Measurements from ENCODE around the gene ZBED6. TPM values are rescaled to one million over a fixed set of nuclear protein-coding genes. Genes with fewer than 3 reads are reported as not detected.

ZBED6 gene
- total and polyA plus RNA-seq, 2 experiments from 2014 or later, result 2.6 to 12.8 TPM

DNA sequence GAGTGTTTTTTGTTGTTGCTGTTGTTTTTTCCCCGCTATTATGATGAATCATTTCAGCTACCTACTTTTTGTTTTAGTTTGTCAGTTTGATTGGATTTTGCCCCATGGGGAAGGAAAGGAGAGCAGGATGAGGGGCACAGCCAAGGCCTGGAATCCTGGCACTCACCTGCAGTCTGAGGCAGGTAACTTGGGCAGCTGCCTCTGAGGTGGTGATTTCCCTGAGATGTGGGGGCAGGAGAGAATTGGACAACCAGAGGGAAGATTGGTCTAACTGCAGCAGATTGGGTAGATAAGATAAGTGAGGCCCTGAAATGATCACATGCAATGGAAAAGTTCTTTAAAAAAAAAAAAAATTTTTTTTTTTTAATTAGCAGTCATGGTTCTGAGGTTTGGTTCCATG, 31.9 kb upstream of the ZBED6 start:
- DNase-seq (ENCODE audit: low spot score), result no peak
- H3K4me2 ChIP-seq, result no peak overlapping the region
- no peaks in the 10 kb centered on the region for H4K20me1 ChIP-seq (ENCODE audit: insufficient read depth, poor library complexity, severe bottlenecking)
- no peaks in the 10 kb centered on the region for H3K9me2 ChIP-seq (replicated peaks; ENCODE audit: insufficient read depth)
- no peaks in the 10 kb centered on the region for H3K27me3 ChIP-seq
- no peaks in the 10 kb centered on the region for H3K36me3 ChIP-seq (replicated peaks; ENCODE audit: insufficient read depth, low read depth)
- WGBS (ENCODE audit: low lambda C conversion rate, missing lambda C conversion rate), result 95% methylated on average over 1 of the region's 1 CpG
- H3K9me3 ChIP-seq (ENCODE audit: low read depth), result no peaks in the 10 kb centered on the region
- TF ChIP-seq EZH2phosphoT487 (IDR thresholded peaks at IDR 0.05; ENCODE audit: low read depth, severe bottlenecking, unreplicated experiment), result no peak
- no peak for TF ChIP-seq EZH2 (IDR thresholded peaks at IDR 0.05; ENCODE audit: borderline replicate concordance)
- TF ChIP-seq, protein P1, sequence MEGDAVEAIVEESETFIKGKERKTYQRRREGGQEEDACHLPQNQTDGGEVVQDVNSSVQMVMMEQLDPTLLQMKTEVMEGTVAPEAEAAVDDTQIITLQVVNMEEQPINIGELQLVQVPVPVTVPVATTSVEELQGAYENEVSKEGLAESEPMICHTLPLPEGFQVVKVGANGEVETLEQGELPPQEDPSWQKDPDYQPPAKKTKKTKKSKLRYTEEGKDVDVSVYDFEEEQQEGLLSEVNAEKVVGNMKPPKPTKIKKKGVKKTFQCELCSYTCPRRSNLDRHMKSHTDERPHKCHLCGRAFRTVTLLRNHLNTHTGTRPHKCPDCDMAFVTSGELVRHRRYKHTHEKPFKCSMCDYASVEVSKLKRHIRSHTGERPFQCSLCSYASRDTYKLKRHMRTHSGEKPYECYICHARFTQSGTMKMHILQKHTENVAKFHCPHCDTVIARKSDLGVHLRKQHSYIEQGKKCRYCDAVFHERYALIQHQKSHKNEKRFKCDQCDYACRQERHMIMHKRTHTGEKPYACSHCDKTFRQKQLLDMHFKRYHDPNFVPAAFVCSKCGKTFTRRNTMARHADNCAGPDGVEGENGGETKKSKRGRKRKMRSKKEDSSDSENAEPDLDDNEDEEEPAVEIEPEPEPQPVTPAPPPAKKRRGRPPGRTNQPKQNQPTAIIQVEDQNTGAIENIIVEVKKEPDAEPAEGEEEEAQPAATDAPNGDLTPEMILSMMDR (IDR thresholded peaks at IDR 0.05; ENCODE audit: poor library complexity), result no peak
- H3K79me2 ChIP-seq, result no peaks in the 10 kb centered on the region
- no peak overlapping the region for H3K27ac ChIP-seq
- no peak overlapping the region for H3K4me3 ChIP-seq
- no peaks in the 10 kb centered on the region for H3K4me1 ChIP-seq (ENCODE audit: insufficient read depth)
- H2AFZ ChIP-seq, result no peak overlapping the region

DNA sequence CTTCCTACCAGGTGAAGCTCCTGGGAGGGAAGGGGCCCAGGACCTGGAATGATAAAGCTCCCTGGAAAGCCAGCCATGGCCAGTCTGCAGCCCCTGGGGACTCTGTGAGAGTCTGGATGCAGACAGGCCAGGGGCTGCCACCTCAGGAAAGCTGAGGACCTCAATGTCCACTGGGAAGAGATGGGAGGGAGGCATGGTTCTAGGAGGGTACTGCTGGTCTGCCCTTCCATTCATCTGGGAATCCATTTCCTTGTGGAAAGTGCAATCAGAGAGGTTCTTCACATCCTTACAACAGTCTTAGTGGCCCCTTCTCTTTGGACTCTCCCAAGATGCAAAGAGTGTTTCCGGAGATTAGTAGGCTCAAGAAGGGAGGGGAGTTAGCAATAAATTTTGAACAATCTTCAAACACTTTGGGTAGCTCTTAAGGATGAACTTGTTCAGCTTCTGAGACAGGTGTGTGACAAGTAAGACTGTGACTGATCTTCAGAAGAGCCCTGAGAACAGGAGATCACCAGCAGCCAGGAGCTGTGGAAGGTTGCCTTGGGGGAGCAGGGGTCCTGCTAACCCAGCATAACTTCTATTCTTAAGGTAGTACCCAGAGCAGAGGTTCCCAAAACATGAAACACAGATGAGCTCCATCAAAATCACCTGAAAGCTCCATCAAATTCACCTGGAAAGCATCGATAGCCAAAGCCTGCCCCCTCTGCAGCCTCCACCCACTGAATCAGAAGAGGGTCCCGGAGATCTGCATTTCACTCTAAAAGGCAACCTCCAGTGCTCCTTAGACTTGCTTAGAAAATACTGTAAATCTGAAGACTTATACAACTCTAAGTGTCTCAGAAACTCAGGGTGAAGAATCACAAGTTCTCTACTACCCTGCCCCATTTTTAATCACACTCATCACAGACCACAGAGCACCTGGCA, 31.1 kb upstream of the ZBED6 start:
- no peak overlapping the region for H3K27ac ChIP-seq
- peaks cover 6% of the 10 kb centered on the region for H3K4me1 ChIP-seq (ENCODE audit: insufficient read depth)
- no peaks in the 10 kb centered on the region for H3K79me2 ChIP-seq
- H3K4me2 ChIP-seq, result no peak overlapping the region
- TF ChIP-seq, protein P1 (IDR thresholded peaks at IDR 0.05; ENCODE audit: poor library complexity), result no peak
- no peak for TF ChIP-seq EZH2phosphoT487 (IDR thresholded peaks at IDR 0.05; ENCODE audit: low read depth, severe bottlenecking, unreplicated experiment)
- no peak for TF ChIP-seq EZH2 (IDR thresholded peaks at IDR 0.05; ENCODE audit: borderline replicate concordance)
- H2AFZ ChIP-seq, result no peak overlapping the region
- H3K36me3 ChIP-seq (replicated peaks; ENCODE audit: insufficient read depth, low read depth), result no peaks in the 10 kb centered on the region
- H3K9me3 ChIP-seq (ENCODE audit: low read depth), result no peaks in the 10 kb centered on the region
- no peaks in the 10 kb centered on the region for H4K20me1 ChIP-seq (ENCODE audit: insufficient read depth, poor library complexity, severe bottlenecking)
- no peak overlapping the region for H3K4me3 ChIP-seq
- no peaks in the 10 kb centered on the region for H3K27me3 ChIP-seq
- WGBS (ENCODE audit: low lambda C conversion rate, missing lambda C conversion rate), result 90% methylated on average over 3 of the region's 3 CpGs
- no peak for DNase-seq (ENCODE audit: low spot score)
- no peaks in the 10 kb centered on the region for H3K9me2 ChIP-seq (replicated peaks; ENCODE audit: insufficient read depth)

DNA sequence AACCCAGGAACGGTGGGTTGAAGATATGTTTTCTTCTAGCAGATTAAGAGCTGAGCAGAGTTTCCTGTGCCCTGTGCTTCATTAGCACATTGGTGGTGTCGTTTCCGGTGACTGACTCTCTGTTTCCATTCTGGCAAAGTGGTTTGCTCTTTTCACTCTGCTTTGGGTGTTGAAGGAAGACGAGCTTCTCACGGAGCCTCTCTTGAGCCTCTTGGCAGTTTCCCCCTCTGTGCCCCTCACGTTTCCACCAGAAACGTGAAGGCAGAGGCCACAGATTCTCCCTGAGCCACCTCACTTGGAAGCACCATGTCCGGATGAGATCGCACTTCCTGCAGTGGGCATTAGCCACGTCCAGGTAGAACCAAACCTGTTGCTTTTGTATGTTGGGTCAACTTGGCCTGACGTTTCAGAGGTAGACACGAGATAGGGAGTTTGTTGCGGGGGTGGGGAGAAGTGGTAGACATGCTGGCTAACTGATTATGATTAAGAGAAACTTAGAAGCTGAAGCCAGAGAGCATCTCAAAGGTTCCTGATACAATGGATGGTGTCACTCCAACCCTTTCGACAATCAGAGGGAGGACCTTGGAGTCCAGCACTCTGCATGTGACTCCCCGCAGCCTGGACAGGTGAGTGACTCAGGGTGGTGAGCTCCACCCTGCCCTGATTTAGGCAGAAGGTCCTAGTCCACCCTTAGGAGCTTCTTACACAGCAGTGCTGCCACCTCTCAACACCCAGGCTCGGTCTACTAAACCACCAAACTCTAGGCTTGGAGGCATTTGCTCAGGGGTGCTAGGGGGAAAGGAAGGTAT, 30.2 kb upstream of the ZBED6 start, which contains the start of gene LAX1:
Gene LAX1, plus strand, starts transcription at position 155 of the 809 bp plus-strand sequence. Its CDS starts 383 bp downstream, at position 538.
- H3K27me3 ChIP-seq, result no peaks in the 10 kb centered on the region
- no peaks in the 10 kb centered on the region for H3K9me2 ChIP-seq (replicated peaks; ENCODE audit: insufficient read depth)
- H2AFZ ChIP-seq, result no peak within 1 kb of the TSS
- no peak within 1 kb of the TSS for H3K4me3 ChIP-seq
- H3K36me3 ChIP-seq (replicated peaks; ENCODE audit: insufficient read depth, low read depth), result no peaks in the 10 kb centered on the region
- H4K20me1 ChIP-seq (ENCODE audit: insufficient read depth, poor library complexity, severe bottlenecking), result no peaks in the 10 kb centered on the region
- no peaks in the 10 kb centered on the region for H3K79me2 ChIP-seq
- no peak for DNase-seq (ENCODE audit: low spot score)
- TF ChIP-seq EZH2phosphoT487 (IDR thresholded peaks at IDR 0.05; ENCODE audit: low read depth, severe bottlenecking, unreplicated experiment), result no peak
- TF ChIP-seq EZH2 (IDR thresholded peaks at IDR 0.05; ENCODE audit: borderline replicate concordance), result no peak
- TF ChIP-seq, protein P1 (IDR thresholded peaks at IDR 0.05; ENCODE audit: poor library complexity), result no peak
- peaks cover 6% of the 10 kb centered on the region for H3K4me1 ChIP-seq (ENCODE audit: insufficient read depth)
- no peak within 1 kb of the TSS for H3K4me2 ChIP-seq
- WGBS (ENCODE audit: low lambda C conversion rate, missing lambda C conversion rate), result 80% methylated on average over 16 of the region's 16 CpGs
- no peak within 1 kb of the TSS for H3K27ac ChIP-seq
- no peaks in the 10 kb centered on the region for H3K9me3 ChIP-seq (ENCODE audit: low read depth)
